Activated effector memory CD4-positive, alpha-beta T cell treated with Interleukin-2 at 50 U/mL for 16 hours (primary cell): ENCODE data around the gene GNAQ.
"Not testable (repeated sequence)": the region's sequence is repeated elsewhere in the genome, so short reads cannot be mapped to it uniquely, and the experiment has no call there.

ENCODE experiments used
- DNase-seq: peaks from one replicate; pipeline ENCODE4 v3.0.0-alpha.2; 2020

The GNAQ gene

DNA sequence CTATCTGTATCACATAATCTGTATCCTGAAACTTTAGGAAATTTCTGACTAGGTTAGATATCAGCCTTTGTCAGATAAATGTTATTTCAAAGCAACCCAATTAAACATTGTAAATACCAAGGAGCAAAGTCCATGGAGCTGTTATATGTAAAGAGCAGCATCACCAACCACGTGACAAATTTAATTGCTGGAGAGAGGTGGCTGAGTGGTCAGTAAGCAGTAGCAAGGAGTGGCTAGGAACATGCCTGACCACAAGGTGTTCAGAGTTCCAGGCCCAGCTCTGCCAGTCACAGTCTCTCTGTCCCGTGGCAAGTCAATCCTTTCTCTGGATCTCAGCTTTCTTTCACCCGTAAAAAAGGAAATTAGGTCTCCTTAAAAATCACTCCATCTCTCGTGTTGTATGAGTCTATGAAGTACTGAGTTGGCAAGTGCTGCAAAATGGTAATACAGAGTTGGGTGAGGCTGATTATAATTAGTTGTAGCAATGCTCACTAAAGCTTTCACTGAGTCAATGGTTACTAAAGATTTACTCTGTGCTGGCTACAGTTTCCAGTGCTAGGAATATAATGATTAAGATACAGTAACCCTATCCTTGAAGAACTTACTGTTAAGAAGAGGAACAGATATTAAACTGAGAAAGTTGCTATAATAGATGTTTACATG is 166.1 kb downstream of the GNAQ start:
- DNase-seq: no peak

GRCh38 chr9:77864211-77864889 is 167.3 kb downstream of the GNAQ start:
- DNase-seq: no peak

DNA sequence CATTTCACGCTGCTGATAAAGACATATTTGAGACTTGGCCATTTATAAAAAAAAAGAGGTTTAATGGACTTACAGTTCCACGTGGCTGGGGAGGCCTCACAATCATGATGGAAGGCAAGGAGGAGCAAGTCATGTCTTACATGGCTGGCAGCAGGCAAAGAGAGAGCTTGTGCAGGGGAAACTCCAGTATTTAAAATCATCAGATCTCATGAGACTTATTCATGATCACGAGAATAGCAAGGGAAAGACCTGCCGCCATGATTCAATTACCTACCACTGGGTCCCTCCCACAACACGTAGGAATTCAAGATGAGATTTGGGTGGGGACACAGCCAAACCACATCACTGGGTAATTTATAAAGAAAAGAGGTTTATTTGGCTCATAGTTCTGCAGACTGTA is 168.0 kb downstream of the GNAQ start:
- DNase-seq: not testable (repeated sequence)

- DNase-seq: not testable (repeated sequence)
These were observed 170.7 kb downstream of the GNAQ start for GRCh38 chr9:77860953-77861352.

DNA sequence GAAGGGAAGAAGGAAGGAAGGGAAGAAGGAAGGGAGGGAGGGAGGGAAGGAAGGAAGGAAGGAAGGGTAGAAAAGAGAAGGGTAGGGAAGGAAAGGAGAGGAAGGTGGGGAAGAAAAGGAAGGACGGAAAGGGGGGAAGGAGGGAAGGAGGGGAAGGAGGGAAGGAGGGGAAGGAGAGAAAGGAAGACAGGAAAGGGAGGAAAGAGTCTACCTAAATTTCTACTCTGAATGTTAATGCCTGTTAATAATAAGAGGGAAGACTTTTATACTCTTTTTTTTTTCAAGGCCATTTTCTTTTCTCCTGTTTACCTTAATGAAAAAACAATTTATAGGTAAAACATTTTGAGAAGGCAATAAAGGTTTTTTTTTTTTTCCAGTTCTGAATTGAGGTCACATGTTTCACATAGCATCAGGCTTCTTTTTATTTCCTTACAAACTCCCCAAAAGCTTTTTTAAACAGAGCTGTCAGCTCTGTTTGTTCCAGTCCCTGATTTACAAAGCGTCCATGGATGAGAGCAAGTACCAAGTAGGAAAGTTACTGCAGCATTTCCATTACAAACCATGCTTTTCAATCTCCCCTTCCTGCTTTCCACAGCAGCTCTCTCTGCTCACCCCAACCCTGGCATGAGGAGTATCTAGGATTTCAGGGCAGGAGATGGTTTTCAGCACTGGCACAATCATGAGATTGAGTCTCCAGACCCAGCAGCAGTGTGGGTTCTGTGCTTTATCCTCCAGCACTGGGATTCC is 173.9 kb downstream of the GNAQ start:
- DNase-seq: no peak

DNA sequence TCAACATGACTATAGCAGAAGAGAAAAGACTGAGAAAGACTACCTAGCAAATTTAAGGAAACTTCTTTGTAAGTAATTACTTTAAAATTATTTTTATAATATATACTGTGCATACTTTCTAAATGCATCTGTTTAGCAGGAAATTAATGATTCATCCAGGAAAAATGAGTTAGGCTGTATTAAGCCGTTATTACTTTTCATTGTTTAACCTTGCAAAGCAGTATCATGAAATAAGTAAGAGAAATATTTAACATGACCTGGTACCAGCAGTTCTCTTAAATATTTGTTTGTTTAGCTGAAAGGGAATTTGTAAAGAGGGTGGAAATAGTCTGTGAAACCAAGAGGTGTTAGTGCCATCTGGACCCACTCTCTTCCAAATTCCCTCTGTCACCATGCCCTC is 175.0 kb downstream of the GNAQ start:
- DNase-seq: no peak

DNA sequence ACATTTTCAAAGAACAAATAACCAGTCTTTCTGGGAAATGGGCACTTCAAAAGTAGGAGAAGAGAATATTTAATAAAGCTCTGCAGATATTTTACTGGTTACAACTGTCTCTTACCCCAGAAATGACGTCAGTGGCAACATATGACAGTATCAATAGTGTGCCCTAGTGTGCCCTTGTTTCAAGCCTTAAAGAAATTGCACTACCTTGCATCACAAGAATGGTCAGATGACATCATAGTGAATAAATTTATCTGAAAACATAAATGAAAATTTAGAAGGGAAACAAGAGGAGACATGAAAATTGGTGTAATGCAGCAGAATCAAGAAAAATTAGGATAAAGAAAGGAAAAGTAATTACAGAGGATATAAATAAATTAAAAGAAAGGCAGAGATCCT is 176.7 kb downstream of the GNAQ start:
- DNase-seq: no peak

DNA sequence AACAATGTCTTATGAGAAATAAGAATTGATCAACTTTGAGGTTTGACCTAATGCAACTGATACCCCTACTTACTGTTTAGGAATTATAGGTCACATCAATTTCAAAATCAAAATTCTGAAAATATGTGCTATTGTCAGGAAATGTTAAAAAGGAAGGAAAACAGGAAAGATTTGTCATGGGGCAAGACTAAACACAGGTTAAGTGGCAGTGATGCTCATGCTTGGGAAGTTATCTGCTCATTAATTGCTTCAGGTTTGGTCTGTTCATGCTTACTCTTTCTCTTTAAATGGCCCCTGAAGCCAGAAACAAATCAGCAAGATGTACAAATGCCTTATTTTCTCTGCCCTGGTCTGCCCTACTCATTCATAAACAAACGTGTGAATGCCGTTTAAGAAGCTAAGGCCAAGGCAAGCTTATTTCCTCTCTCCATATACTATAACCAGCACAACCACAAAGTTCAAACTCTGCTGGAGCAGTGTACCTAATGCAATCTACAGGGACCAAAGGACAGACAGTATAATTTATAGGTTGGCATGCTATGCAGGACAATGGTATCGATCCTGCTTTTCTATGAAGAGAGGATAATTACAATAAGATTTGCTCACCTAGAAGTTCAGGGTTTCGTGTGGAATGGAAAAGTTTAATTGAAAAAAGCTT is 177.2 kb downstream of the GNAQ start:
- DNase-seq: no peak

GRCh38 chr9:77853716-77854115 is 177.9 kb downstream of the GNAQ start:
- no peak for DNase-seq

DNA sequence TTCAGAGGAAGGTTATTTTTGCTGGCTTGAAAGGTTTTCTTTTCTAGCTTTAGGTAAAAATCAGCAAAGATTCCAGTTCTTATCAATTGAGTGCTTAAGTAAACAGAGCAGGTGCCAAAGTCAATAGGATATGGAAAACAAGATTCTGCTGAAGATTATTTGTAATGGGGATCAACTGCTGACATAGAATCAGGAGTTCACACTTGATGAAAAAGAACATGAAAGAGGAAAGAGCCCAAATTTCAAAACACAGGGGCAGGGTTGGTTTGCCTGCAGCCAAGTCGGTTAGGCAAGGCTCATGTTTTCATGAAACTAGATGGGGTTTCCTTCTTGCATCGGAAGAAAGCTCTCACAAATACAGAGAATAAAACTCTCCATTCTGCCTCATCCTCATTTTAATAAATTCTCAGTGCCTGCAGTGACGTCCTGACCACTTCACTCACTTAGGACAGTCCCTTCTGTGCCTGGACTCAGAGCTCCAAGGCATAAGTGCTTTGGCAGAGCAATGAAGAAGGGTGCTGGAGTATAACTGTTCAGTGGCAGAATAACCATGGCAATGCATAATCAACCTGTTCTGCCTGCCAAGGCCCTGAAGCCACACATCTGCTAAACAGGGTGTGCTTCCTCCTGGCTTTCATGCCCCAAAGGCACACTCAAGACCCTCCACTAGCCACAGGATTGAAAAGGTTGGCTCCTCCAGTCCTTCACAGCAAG is 179.6 kb downstream of the GNAQ start:
- DNase-seq: no peak

- no peak for DNase-seq
These were observed 182.7 kb downstream of the GNAQ start for GRCh38 chr9:77848897-77849296.

GRCh38 chr9:77848404-77848803 is 183.2 kb downstream of the GNAQ start:
- DNase-seq: no peak

GRCh38 chr9:77847626-77848025 is 184.0 kb downstream of the GNAQ start:
- no peak for DNase-seq

DNA sequence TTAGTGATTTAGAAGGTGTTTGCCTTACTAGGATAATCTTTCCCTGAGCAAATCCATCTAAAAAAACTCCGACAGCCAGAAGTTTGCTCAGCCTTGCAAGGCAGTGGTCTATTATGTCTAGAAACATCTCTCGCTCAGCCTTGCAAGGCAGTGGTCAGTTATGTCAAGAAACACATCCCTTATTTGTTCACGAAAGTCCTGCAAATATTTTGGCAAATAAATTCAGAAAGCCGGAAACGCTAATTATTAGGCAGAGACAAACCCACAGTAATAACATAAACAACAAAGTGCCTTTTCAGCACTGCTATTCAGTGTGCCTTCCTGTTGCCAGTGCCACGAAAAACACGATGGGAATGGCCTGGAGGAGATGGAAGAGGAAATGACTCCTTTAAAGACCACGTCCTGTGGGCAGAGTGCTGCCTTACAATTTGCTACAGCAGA is 184.5 kb downstream of the GNAQ start:
- no peak for DNase-seq

DNA sequence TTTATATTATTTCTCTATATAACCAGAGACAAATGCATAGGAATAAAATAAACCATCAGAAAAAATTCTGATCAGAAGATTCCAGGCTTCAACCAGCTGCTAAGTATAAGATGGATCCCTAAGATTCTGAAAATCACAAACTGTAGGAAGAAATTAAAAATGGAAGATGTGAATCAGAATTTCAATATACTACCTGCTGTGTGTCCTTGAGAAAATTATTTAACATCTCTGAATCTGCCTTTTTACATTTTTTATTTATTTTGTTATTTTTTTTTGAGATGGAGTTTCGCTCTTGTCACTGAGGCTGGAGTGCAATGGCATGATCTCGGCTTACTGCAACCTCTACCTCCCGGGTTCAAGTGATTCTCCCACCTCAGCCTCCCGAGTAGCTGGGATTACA is 187.2 kb downstream of the GNAQ start:
- no peak for DNase-seq

- no peak for DNase-seq
These were observed 187.8 kb downstream of the GNAQ start for GRCh38 chr9:77843871-77844155.

- no peak for DNase-seq
These were observed 188.3 kb downstream of the GNAQ start for GRCh38 chr9:77843076-77843870.

DNA sequence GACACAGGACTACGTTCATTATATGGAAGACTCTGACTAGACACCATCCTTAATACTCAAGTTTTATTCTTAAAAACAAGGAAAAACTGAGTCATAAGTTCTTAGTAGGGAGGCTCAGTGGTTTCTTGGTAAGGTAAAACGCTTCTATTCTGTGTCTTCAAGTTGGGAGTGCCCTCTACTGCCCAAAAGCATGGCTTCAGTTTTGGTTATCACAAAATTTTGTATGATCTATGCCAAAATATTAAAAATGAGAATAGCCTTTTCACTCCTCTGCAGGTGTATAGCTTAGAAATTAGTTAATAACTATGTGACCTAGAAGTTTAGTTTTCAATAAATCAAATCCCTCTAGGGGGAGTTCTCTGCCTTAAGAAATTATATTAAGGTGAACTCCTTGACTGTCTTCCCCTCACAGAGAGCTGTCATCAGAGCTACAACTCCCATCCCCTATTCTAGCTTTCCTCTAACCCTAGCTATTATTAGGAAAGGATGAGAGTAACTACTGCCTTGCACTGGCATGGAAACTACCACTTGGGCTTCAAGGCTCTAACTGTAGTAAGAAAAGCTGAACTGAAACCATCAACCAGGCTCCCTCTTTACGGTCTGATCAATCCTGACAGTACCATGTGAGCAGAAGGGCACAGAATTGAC is 189.7 kb downstream of the GNAQ start:
- no peak for DNase-seq

GRCh38 chr9:77839459-77840140 is 192.0 kb downstream of the GNAQ start:
- DNase-seq: no peak

DNA sequence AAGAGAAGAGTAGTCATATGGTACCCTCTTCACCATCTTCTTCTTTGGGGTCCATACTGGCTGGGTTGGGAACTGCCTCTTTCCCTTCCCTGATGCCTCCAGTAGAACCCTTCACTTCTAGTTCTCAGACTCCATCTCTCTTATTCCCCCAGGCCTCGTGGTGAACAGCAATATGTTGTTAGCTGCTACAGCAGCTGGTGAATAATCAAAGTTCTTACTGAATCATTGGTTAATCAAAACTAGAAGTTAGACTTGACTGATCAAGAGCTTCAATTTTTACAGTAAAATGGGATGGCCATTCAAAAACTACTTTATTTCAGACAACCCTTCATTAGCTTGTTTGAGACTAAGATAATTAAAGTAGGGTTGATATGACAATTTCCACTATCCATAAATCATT is 192.6 kb downstream of the GNAQ start:
- DNase-seq: no peak

- no peak for DNase-seq
These were observed 196.6 kb downstream of the GNAQ start for GRCh38 chr9:77834898-77835488.
